Neural cell (in vitro differentiated cells): Measurements from ENCODE around the gene CLK4. TPM values are rescaled to one million over a fixed set of nuclear protein-coding genes. Genes with fewer than 3 reads are reported as not detected.

ENCODE experiments used
- H2AFZ ChIP-seq: fragments of 200-600, 300-800 bp; sonication (generic), shearing (Covaris generic); 2 replicates; pipeline ENCODE4 v1.6.0; 2014; ENCODE audit warnings: low read depth, mild to moderate bottlenecking, antibody characterized with exemption, low read length, moderate library complexity
- H3F3A ChIP-seq: fragments of 200-600 bp; shearing (Covaris generic); 2 replicates; pipeline ENCODE4 v1.6.1; 2016; ENCODE audit warnings: mild to moderate bottlenecking, moderate library complexity, mixed read lengths, antibody characterized with exemption, low read length; ENCODE audit not compliant: insufficient read depth, poor library complexity, severe bottlenecking
- H3K27ac ChIP-seq: fragments of 200-600, 300-800 bp; sonication (generic), shearing (Covaris generic); 2 replicates; pipeline ENCODE4 v1.5.1; 2014; ENCODE audit warnings: mild to moderate bottlenecking, low read length, moderate library complexity
- H3K27me3 ChIP-seq: fragments of 300-800, 200-600 bp; sonication (generic), shearing (Covaris generic); 2 replicates; pipeline ENCODE4 v1.6.0; 2014; ENCODE audit warnings: mild to moderate bottlenecking, low read depth, low read length, moderate library complexity; ENCODE audit not compliant: insufficient read depth
- H3K36me3 ChIP-seq: fragments of 300-800, 200-600 bp; sonication (generic), shearing (Covaris generic); 2 replicates; pipeline ENCODE4 v1.5.1; 2014; ENCODE audit warnings: mild to moderate bottlenecking, antibody characterized with exemption, low read length, moderate library complexity; ENCODE audit not compliant: insufficient read depth
- H3K4me2 ChIP-seq: fragments of 300-800, 200-600 bp; sonication (generic), shearing (Covaris generic); 2 replicates; pipeline ENCODE4 v1.6.0; 2014; ENCODE audit warnings: mild to moderate bottlenecking, low read length
- H3K4me3 ChIP-seq: fragments of 300-800, 200-600 bp; sonication (generic), shearing (Covaris generic); 2 replicates; pipeline ENCODE4 v1.5.1; 2014; ENCODE audit warnings: mild to moderate bottlenecking, low read length, moderate library complexity
- H3K79me2 ChIP-seq: fragments of 200-600 bp; shearing (Covaris generic); replicated peaks from 2 replicates; pipeline ENCODE4 v1.6.0; 2014; ENCODE audit warnings: mild to moderate bottlenecking, low read length, moderate library complexity; ENCODE audit not compliant: insufficient read depth
- H3K9ac ChIP-seq: fragments of 300-800, 200-600 bp; sonication (generic), shearing (Covaris generic); 2 replicates; pipeline ENCODE4 v1.6.1; 2016; ENCODE audit warnings: mild to moderate bottlenecking, low read length, mixed read lengths
- H3K9me2 ChIP-seq: fragments of 200-600 bp; shearing (Covaris generic); 2 replicates; pipeline ENCODE4 v1.6.1; 2016; ENCODE audit warnings: mild to moderate bottlenecking, low read length, mixed read lengths; ENCODE audit not compliant: insufficient read depth
- H3K9me3 ChIP-seq: fragments of 200-600, 300-800 bp; sonication (generic), shearing (Covaris generic); 2 replicates; pipeline ENCODE4 v1.6.1; 2016; ENCODE audit warnings: mild to moderate bottlenecking, mixed run types, low read length, moderate library complexity, mixed read lengths
- H4K20me1 ChIP-seq: fragments of 200-600 bp; shearing (Covaris generic); 2 replicates; pipeline ENCODE4 v1.6.1; 2016; ENCODE audit warnings: mild to moderate bottlenecking, mixed run types; ENCODE audit not compliant: insufficient read depth
- CTCF ChIP-seq: fragments of 450-650 bp; IDR thresholded peaks from 2 replicates; pipeline ENCODE4 v1.5.1; 2014; ENCODE audit warnings: antibody characterized with exemption, mild to moderate bottlenecking, moderate library complexity; ENCODE audit not compliant: poor library complexity, severe bottlenecking
- EP300 ChIP-seq: fragments of 450-650 bp; conservative IDR thresholded peaks from 2 replicates; pipeline ENCODE4 v1.6.1; 2014; ENCODE audit warnings: antibody characterized with exemption, mild to moderate bottlenecking, moderate library complexity; ENCODE audit not compliant: poor library complexity, severe bottlenecking
- EZH2 ChIP-seq: fragments of 200-600, 300-800 bp; shearing (Covaris generic), sonication (generic); IDR thresholded peaks from 2 replicates; pipeline ENCODE4 v1.6.1; 2014; ENCODE audit warnings: antibody characterized with exemption, low read length, borderline replicate concordance, mild to moderate bottlenecking; ENCODE audit not compliant: insufficient read depth, poor library complexity, severe bottlenecking
- MXI1 ChIP-seq: fragments of 450-650 bp; conservative IDR thresholded peaks from 2 replicates; pipeline ENCODE4 v1.6.1; 2014; ENCODE audit warnings: antibody characterized with exemption, mild to moderate bottlenecking; ENCODE audit not compliant: poor library complexity, severe bottlenecking
- POLR2AphosphoS5 ChIP-seq: IDR thresholded peaks from 2 replicates; pipeline ENCODE4 v1.6.1; 2012
- RAD21 ChIP-seq: fragments of 450-650 bp; conservative IDR thresholded peaks from 2 replicates; pipeline ENCODE4 v1.6.1; 2014; ENCODE audit warnings: antibody characterized with exemption, mild to moderate bottlenecking, moderate library complexity
- REST ChIP-seq: IDR thresholded peaks from 2 replicates; pipeline ENCODE4 v1.6.1; 2012; ENCODE audit warnings: borderline replicate concordance
- SMC3 ChIP-seq: fragments of 450-650 bp; conservative IDR thresholded peaks from 2 replicates; pipeline ENCODE4 v1.6.1; 2014; ENCODE audit warnings: antibody characterized with exemption, mild to moderate bottlenecking, moderate library complexity; ENCODE audit not compliant: poor library complexity
- TAF1 ChIP-seq: IDR thresholded peaks from 2 replicates; pipeline ENCODE4 v1.6.1; 2012; ENCODE audit warnings: low read depth
- polyA plus RNA-seq: library from polyadenylated mRNA; depleted of rRNA; stranded (reverse); fragments of >200 nt; gene quantifications from 2 replicates; pipeline ENCODE4 v1.2.3, GENCODE V29; 2014

CLK4 gene
- polyA plus RNA-seq, 1 donor from 2014 or later = 115 TPM

- Histone ChIP-seq H2AFZ (no peak overlapping the region), H3K79me2 (peaks cover 53% of the 10 kb centered on the region)
Observed at GRCh38 chr5:178624631-178625546, 2.0 kb downstream of the CLK4 start.

More at GRCh38 chr5:178624631-178625546, 2.0 kb downstream of the CLK4 start:
- H3K9me2 ChIP-seq = no peaks in the 10 kb centered on the region
- peak overlapping the region; percentile 95 for H3K27ac ChIP-seq
- H3K27me3 ChIP-seq = no peaks in the 10 kb centered on the region
- TF ChIP-seq RAD21 (no peak), CTCF (no peak), SMC3 (no peak), REST (no peak), EP300 (no peak), EZH2 (no peak), MXI1 (no peak), TAF1 (no peak), POLR2AphosphoS5 (no peak)
- H3F3A ChIP-seq = peaks cover 5% of the 10 kb centered on the region
- H3K4me3 ChIP-seq = peak overlapping the region; percentile 93
- no peaks in the 10 kb centered on the region for H3K9me3 ChIP-seq
- H3K36me3 ChIP-seq = no peaks in the 10 kb centered on the region
- H4K20me1 ChIP-seq = peaks cover 8% of the 10 kb centered on the region
- H3K9ac ChIP-seq = peak overlapping the region; percentile 97
- H3K4me2 ChIP-seq = peak overlapping the region; percentile 66
